ENCODE data around the gene ADAM17. TPM values are rescaled to one million over a fixed set of nuclear protein-coding genes. Genes with fewer than 3 reads are reported as not detected.
A peak's percentile ranks its signal among the peaks of the same experiment; 100 is the strongest.

ADAM17 gene
- total RNA-seq, 1 donor from 2014 or later, result 5.4 TPM

- ATAC-seq (peak; percentile 86), DNase-seq (ENCODE audit: low spot score) (peak; percentile 77)
Measured at GRCh38 chr2:9474361-9475057, 81.1 kb downstream of the ADAM17 start, which contains the start of gene IAH1. Gene IAH1 (plus strand): TSS chr2:9474551. CDS start chr2:9474567, 16 bp downstream.

GRCh38 chr2:9473985-9474360 lies 81.7 kb downstream of the ADAM17 start:
- DNase-seq (ENCODE audit: low spot score) (peak; percentile 51), ATAC-seq (peak; percentile 29)

GRCh38 chr2:9473308-9473984 lies 82.2 kb downstream of the ADAM17 start:
- DNase-seq (ENCODE audit: low spot score), result no peak
- ATAC-seq, result peak; percentile 45

GRCh38 chr2:9472511-9472910 lies 83.1 kb downstream of the ADAM17 start:
- ATAC-seq (no peak), DNase-seq (ENCODE audit: low spot score) (no peak)

GRCh38 chr2:9471206-9471605 lies 84.4 kb downstream of the ADAM17 start:
- no peak for DNase-seq (ENCODE audit: low spot score)
- ATAC-seq, result no peak

- DNase-seq (ENCODE audit: low spot score) (no peak), ATAC-seq (no peak)
Measured at GRCh38 chr2:9467687-9468086, 87.9 kb downstream of the ADAM17 start.

- DNase-seq (ENCODE audit: low spot score) (no peak), ATAC-seq (no peak)
Measured at GRCh38 chr2:9466147-9466683, 89.4 kb downstream of the ADAM17 start.

- ATAC-seq, result no peak
- no peak for DNase-seq (ENCODE audit: low spot score)
Measured at GRCh38 chr2:9465170-9465569, 90.5 kb downstream of the ADAM17 start.

GRCh38 chr2:9463698-9464034 lies 92.0 kb downstream of the ADAM17 start:
- ATAC-seq (no peak), DNase-seq (ENCODE audit: low spot score) (no peak)

- ATAC-seq (no peak), DNase-seq (ENCODE audit: low spot score) (no peak)
Measured at GRCh38 chr2:9462886-9463697, 92.5 kb downstream of the ADAM17 start.

- DNase-seq (ENCODE audit: low spot score), result no peak
- no peak for ATAC-seq
Measured at GRCh38 chr2:9462313-9462712, 93.3 kb downstream of the ADAM17 start.

- ATAC-seq, result no peak
Measured at GRCh38 chr2:9461079-9461478, 94.6 kb downstream of the ADAM17 start.

GRCh38 chr2:9460441-9461017 lies 95.1 kb downstream of the ADAM17 start:
- DNase-seq (ENCODE audit: low spot score), result no peak
- ATAC-seq, result no peak

More at GRCh38 chr2:9461079-9461478, 94.6 kb downstream of the ADAM17 start:
- DNase-seq (ENCODE audit: low spot score), result no peak

GRCh38 chr2:9451231-9451630 lies 104.4 kb downstream of the ADAM17 start:
- no peak for ATAC-seq
- no peak for DNase-seq (ENCODE audit: low spot score)

GRCh38 chr2:9445089-9445488 lies 110.5 kb downstream of the ADAM17 start:
- no peak for ATAC-seq
- DNase-seq (ENCODE audit: low spot score), result no peak

- DNase-seq (ENCODE audit: low spot score) (no peak), ATAC-seq (no peak)
Measured at GRCh38 chr2:9443526-9443925, 112.1 kb downstream of the ADAM17 start.

GRCh38 chr2:9441556-9441955 lies 114.1 kb downstream of the ADAM17 start:
- ATAC-seq (no peak), DNase-seq (ENCODE audit: low spot score) (no peak)

GRCh38 chr2:9440058-9440727 lies 115.4 kb downstream of the ADAM17 start:
- DNase-seq (ENCODE audit: low spot score) (no peak), ATAC-seq (no peak)

- DNase-seq (ENCODE audit: low spot score), result no peak
- ATAC-seq, result no peak
Measured at GRCh38 chr2:9439536-9439935, 116.1 kb downstream of the ADAM17 start.
